Amygdala (tissue), 56 donors: ENCODE data around the gene MAP3K20.

Experiments used
- DNase-seq, 56 donors: peaks; one replicate each; lab custom pipeline; 2025; lab: John Stamatoyannopoulos, UW

The MAP3K20 gene

GRCh38 chr2:173221937-173222594 is 146.4 kb downstream of the MAP3K20 start:
- no peak for DNase-seq

GRCh38 chr2:173223871-173224270 is 148.2 kb downstream of the MAP3K20 start:
- no peak for DNase-seq

- DNase-seq: peak in 1 of 56 donors; percentile 17
Measured at GRCh38 chr2:173226899-173227698, 151.5 kb downstream of the MAP3K20 start.

- no peak for DNase-seq
Measured at GRCh38 chr2:173229086-173229485, 153.4 kb downstream of the MAP3K20 start.

GRCh38 chr2:173230181-173230580 is 154.5 kb downstream of the MAP3K20 start:
- no peak for DNase-seq

GRCh38 chr2:173231042-173231441 is 155.4 kb downstream of the MAP3K20 start:
- DNase-seq: no peak

GRCh38 chr2:173231465-173231864 is 155.8 kb downstream of the MAP3K20 start:
- no peak for DNase-seq

GRCh38 chr2:173232956-173233744 is 157.5 kb downstream of the MAP3K20 start:
- no peak for DNase-seq

GRCh38 chr2:173235947-173236803 is 160.5 kb downstream of the MAP3K20 start:
- no peak for DNase-seq

GRCh38 chr2:173238385-173238784 is 162.7 kb downstream of the MAP3K20 start:
- no peak for DNase-seq

- no peak for DNase-seq
Measured at GRCh38 chr2:173238831-173239230, 163.2 kb downstream of the MAP3K20 start.

- peak in 1 of 56 donors; percentile 16 for DNase-seq
Measured at GRCh38 chr2:173239644-173240043, 164.0 kb downstream of the MAP3K20 start.

- DNase-seq: no peak
Measured at GRCh38 chr2:173240083-173240482, 164.4 kb downstream of the MAP3K20 start.

GRCh38 chr2:173241643-173242042 is 166.0 kb downstream of the MAP3K20 start:
- DNase-seq: no peak

GRCh38 chr2:173247156-173247555 is 171.5 kb downstream of the MAP3K20 start:
- DNase-seq: no peak

GRCh38 chr2:173248381-173248780 is 172.7 kb downstream of the MAP3K20 start:
- no peak for DNase-seq

GRCh38 chr2:173249661-173250641 is 174.3 kb downstream of the MAP3K20 start:
- DNase-seq: peak in 5 of 56 donors; percentile 2 to 24 (median 8)

- no peak for DNase-seq
Measured at GRCh38 chr2:173251225-173251624, 175.6 kb downstream of the MAP3K20 start.

- no peak for DNase-seq
Measured at GRCh38 chr2:173252581-173252980, 176.9 kb downstream of the MAP3K20 start.
